ENCODE measurements around the gene SIK3. TPM values are rescaled to one million over a fixed set of nuclear protein-coding genes. Genes with fewer than 3 reads are reported as not detected.
A peak's percentile ranks its signal among the peaks of the same experiment; 100 is the strongest.

SIK3 gene
- total RNA-seq, 1 experiment from 2014 or later: 31.4 TPM

DNA sequence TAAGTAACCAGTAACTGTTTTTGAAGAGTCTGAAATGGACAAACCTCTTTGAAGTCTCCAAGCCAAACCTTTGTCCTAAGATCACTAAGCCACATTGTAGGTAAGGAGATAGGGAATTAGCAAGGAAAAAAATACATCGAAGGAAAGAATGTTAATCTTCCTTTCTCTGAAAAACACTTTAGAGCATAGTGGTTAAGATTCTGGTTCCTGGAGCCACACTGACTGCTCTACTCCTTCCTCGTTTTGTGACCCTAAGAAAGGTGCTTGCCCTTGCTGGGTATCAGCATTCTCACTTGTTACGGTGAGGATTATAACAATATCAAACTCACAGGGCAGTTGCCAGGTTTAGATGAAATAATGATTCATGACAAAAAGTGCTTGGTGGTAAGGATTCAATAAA is 104.0 kb downstream of the SIK3 start:
- Histone ChIP-seq H2BK20ac (ENCODE audit: low read depth, low read length, poor library complexity, severe bottlenecking) (no peak overlapping the region), H3K9me3 (ENCODE audit: control insufficient read depth, low read depth, low read length) (no peaks in the 10 kb centered on the region), H2BK15ac (ENCODE audit: low read depth, low read length) (no peak overlapping the region), H2BK5ac (ENCODE audit: insufficient read length, low read length) (no peak overlapping the region), H2AK5ac (ENCODE audit: insufficient read length, low read length) (no peak overlapping the region), H3K79me2 (ENCODE audit: insufficient read depth, low read length) (peaks cover 4% of the 10 kb centered on the region; the same call in 1 of the 2 replicates), H3K18ac (ENCODE audit: insufficient read length, low read depth, low read length) (peak overlapping the region; percentile 64), H3K23me2 (ENCODE audit: insufficient read length, low read depth, low read length, poor library complexity, severe bottlenecking) (no peaks in the 10 kb centered on the region), H3K79me1 (ENCODE audit: insufficient read depth, low read depth, low read length, poor library complexity, severe bottlenecking) (no peaks in the 10 kb centered on the region), H3K56ac (ENCODE audit: insufficient read length, low read depth, low read length) (no peak overlapping the region), H3K27me3 (ENCODE audit: insufficient read depth, low read length) (no peaks in the 10 kb centered on the region), H3K4me2 (ENCODE audit: insufficient read depth, insufficient read length, low read length) (no peak overlapping the region), H4K8ac (replicated peaks; ENCODE audit: insufficient read length, low read depth, low read length) (no peak overlapping the region), H2BK12ac (ENCODE audit: insufficient read length, low read depth, low read length) (peak overlapping the region; percentile 2), H3K23ac (ENCODE audit: insufficient read length, low read depth, low read length) (no peak overlapping the region), H4K91ac (ENCODE audit: insufficient read length, low read depth, low read length) (no peak overlapping the region), H4K5ac (ENCODE audit: insufficient read length, low read depth, low read length) (no peak overlapping the region), H3K4ac (ENCODE audit: low read depth, low read length) (no peak overlapping the region; the same call in 1 of the 2 replicates), H4K20me1 (ENCODE audit: control insufficient read depth, insufficient read depth, insufficient read length) (no peaks in the 10 kb centered on the region), H2BK120ac (ENCODE audit: low read depth, low read length, poor library complexity, severe bottlenecking) (no peak overlapping the region), H3K4me1 (ENCODE audit: insufficient read depth, low read length) (peaks cover 6% of the 10 kb centered on the region; the same call in 1 of the 2 replicates), H3K9ac (ENCODE audit: extremely low read depth, insufficient read length, low read length) (no peak overlapping the region), H2AFZ (ENCODE audit: low read length) (no peak overlapping the region), H3K14ac (ENCODE audit: insufficient read depth, low read length) (no peak overlapping the region; the same call in 1 of the 2 replicates), H3T11ph (ENCODE audit: low read length) (no peak overlapping the region), H3K27ac (ENCODE audit: insufficient read length, low read depth, low read length) (no peak overlapping the region)
- Mint-ChIP-seq H3K4me3 (no peak overlapping the region), H3K27me3 (ENCODE audit: low read depth) (no peaks in the 10 kb centered on the region), H3K36me3 (ENCODE audit: insufficient read depth in 1 of 3, low read depth in 3 of 3) (no peaks in the 10 kb centered on the region), H3K27ac (peak overlapping the region in 2 of 3 experiments; percentile 50 to 93; a peak in 3 of 7 replicates), H3K9me3 (no peaks in the 10 kb centered on the region), H3K4me1 (peaks cover 32 to 40% of the 10 kb centered on the region in 2 experiments)
- no CpG with 5 or more reads among the region's 3 CpGs for WGBS (ENCODE audit: extremely low coverage, insufficient read length, low lambda C conversion rate)
- DNase-seq: no peak
- TF ChIP-seq CTCF (conservative IDR thresholded peaks at IDR 0.05): no peak
